ENCODE results near the gene SP9. TPM values are rescaled to one million over a fixed set of nuclear protein-coding genes. Genes with fewer than 3 reads are reported as not detected.
A peak's percentile ranks its signal among the peaks of the same experiment; 100 is the strongest.

SP9 gene
- total RNA-seq, 2 donors from 2014 or later, result not detected

- Mint-ChIP-seq H3K4me1 (ENCODE audit: low read depth in 2 of 2) (peaks cover 42 to 55% of the 10 kb centered on the region in 2 donors), H3K4me3 (peak overlapping the region; percentile 83), H3K9me3 (no peaks in the 10 kb centered on the region), H3K27me3 (peaks cover 44 to 58% of the 10 kb centered on the region in 2 donors), H3K27ac (peak overlapping the region; percentile 16 to 59), H3K36me3 (peaks cover 4% of the 10 kb centered on the region)
- DNase-seq (ENCODE audit: low spot score) (no peak), ATAC-seq (peak; percentile 54 to 55)
These were observed 2.8 kb downstream of the SP9 start for GRCh38 chr2:174337337-174338146.

GRCh38 chr2:174338147-174338605 is 3.4 kb downstream of the SP9 start:
- Mint-ChIP-seq H3K9me3 (no peaks in the 10 kb centered on the region), H3K4me1 (ENCODE audit: low read depth in 2 of 2) (peaks cover 41 to 55% of the 10 kb centered on the region in 2 donors), H3K27me3 (peaks cover 40 to 58% of the 10 kb centered on the region in 2 donors), H3K36me3 (peaks cover 4% of the 10 kb centered on the region), H3K27ac (peak overlapping the region; percentile 16 to 59), H3K4me3 (peak overlapping the region; percentile 83)
- DNase-seq (ENCODE audit: low spot score), result no peak
- no peak for ATAC-seq

DNA sequence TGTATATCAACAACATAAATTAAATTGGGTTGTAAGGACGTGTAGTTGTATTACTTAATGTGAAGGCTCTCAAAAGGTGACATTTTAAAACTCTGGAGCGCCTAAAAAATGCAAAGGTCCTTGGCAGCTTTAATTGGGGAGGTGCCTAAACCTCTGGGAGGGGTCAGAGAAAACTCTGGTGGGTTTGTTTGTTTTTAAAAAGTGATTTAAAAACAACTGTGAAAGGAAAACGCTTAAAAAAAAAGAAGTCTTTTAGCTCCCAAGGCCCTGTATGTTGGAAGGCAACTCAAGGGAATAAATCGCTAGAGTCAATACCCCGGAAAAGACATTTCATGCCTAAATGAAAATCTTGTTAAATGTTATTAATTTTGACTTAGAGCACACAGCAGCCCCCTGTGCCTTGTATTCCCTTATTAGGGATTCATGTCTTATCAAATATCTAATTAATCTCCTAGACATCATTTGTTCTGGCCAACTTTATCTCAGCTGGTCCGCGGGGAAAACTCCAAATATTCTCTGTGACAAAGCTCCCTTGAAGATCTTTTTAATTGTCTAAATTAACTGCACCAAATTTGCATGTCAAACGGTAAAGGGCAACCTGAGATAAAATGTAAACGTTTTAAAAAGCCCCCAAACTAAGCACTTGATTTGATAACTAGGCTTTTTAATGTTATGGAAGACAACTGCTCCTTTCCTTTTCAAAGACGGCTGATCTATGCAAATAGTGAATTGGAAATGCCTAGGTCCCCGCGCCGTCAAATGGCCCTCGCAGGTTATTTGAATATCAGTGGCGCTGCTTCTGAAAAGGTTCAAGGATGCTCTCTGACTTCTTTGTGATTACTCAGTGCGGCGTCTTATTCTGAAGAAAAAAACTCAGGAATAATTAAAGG is 4.2 kb downstream of the SP9 start:
- no peak for ATAC-seq
- H3K27ac Mint-ChIP-seq, result peak overlapping the region in 1 of 2 donors; percentile 14
- H3K27me3 Mint-ChIP-seq, result peaks cover 39 to 58% of the 10 kb centered on the region in 2 donors

DNA sequence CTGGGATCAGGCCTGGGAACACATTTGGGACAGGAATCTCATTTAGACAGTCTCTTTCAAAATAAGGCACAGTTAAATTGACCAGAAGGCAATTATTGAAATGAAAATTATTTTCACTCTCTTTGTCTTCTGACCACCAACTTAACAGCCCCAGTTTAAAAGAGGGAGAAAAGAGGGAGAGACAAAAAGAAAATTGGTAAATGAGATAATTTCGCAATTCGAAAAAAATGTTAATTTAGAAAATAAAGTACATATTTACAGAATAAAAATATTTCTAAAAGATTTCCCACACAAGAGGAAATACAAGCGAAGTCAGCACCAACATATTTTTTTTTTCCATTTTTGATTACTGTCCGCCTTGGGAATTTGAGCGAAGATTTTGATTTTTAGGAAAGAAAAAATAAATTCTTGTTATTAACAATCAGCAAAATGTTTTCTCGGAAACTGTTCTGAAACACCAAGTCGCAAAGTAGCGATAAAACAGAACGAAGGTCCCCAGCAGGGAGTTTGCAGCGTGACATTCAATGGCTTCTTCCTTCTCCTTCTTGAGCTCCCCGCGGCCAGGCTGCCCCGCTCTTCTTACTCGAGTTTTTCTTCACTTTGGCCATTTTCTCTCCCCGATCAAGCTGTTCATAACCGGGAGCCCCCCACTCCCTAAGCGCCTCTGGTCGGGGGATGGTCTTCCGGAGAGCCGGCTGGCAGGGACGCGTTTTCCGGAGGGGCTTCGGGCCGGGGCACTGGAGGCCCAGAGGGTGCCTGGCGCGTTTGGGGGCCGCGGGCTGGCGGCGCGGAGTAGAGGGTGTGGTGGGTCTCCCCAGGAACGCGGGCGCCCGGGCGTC is 5.0 kb downstream of the SP9 start:
- H3K27ac Mint-ChIP-seq, result peak overlapping the region in 1 of 2 donors; percentile 14
- peaks cover 42 to 61% of the 10 kb centered on the region in 2 donors for H3K27me3 Mint-ChIP-seq
- H3K36me3 Mint-ChIP-seq, result peaks cover 4% of the 10 kb centered on the region
- peak overlapping the region; percentile 51 for H3K4me3 Mint-ChIP-seq
- ATAC-seq, result no peak
- H3K9me3 Mint-ChIP-seq, result no peaks in the 10 kb centered on the region
- peaks cover 41 to 46% of the 10 kb centered on the region in 2 donors for H3K4me1 Mint-ChIP-seq (ENCODE audit: low read depth in 2 of 2)
- DNase-seq (ENCODE audit: low spot score), result no peak

More for the DNA sequence above, 4.2 kb downstream of the SP9 start:
- peak overlapping the region; percentile 51 for H3K4me3 Mint-ChIP-seq
- H3K4me1 Mint-ChIP-seq (ENCODE audit: low read depth in 2 of 2), result peaks cover 37 to 51% of the 10 kb centered on the region in 2 donors
- no peaks in the 10 kb centered on the region for H3K9me3 Mint-ChIP-seq
- DNase-seq (ENCODE audit: low spot score), result no peak
- H3K36me3 Mint-ChIP-seq, result peaks cover 4% of the 10 kb centered on the region

GRCh38 chr2:174340400-174341292 is 5.9 kb downstream of the SP9 start:
- ATAC-seq (no peak), DNase-seq (ENCODE audit: low spot score) (no peak)
- Mint-ChIP-seq H3K9me3 (no peaks in the 10 kb centered on the region), H3K4me1 (ENCODE audit: low read depth in 2 of 2) (peaks cover 35 to 40% of the 10 kb centered on the region in 2 donors), H3K36me3 (peaks cover 4% of the 10 kb centered on the region), H3K27ac (peak overlapping the region; percentile 7 to 68), H3K27me3 (peaks cover 41 to 64% of the 10 kb centered on the region in 2 donors), H3K4me3 (peak overlapping the region; percentile 64)

GRCh38 chr2:174341293-174341994 is 6.7 kb downstream of the SP9 start:
- peaks cover 4% of the 10 kb centered on the region for H3K36me3 Mint-ChIP-seq
- ATAC-seq (peak; percentile 84 to 86), DNase-seq (ENCODE audit: low spot score) (peak; percentile 85)
- peak overlapping the region; percentile 7 to 68 for H3K27ac Mint-ChIP-seq
- H3K4me3 Mint-ChIP-seq, result peak overlapping the region; percentile 64
- peaks cover 40 to 67% of the 10 kb centered on the region in 2 donors for H3K27me3 Mint-ChIP-seq
- H3K9me3 Mint-ChIP-seq, result no peaks in the 10 kb centered on the region
- peaks cover 35 to 40% of the 10 kb centered on the region in 2 donors for H3K4me1 Mint-ChIP-seq (ENCODE audit: low read depth in 2 of 2)

- H3K9me3 Mint-ChIP-seq, result no peaks in the 10 kb centered on the region
- H3K4me3 Mint-ChIP-seq, result peak overlapping the region; percentile 20
- peaks cover 8% of the 10 kb centered on the region for H3K36me3 Mint-ChIP-seq
- ATAC-seq, result peak; percentile 11 to 50
- H3K4me1 Mint-ChIP-seq (ENCODE audit: low read depth in 2 of 2), result peaks cover 35 to 40% of the 10 kb centered on the region in 2 donors
- H3K27me3 Mint-ChIP-seq, result peaks cover 40 to 67% of the 10 kb centered on the region in 2 donors
- DNase-seq (ENCODE audit: low spot score), result no peak
- peak overlapping the region in 1 of 2 donors; percentile 7 for H3K27ac Mint-ChIP-seq
These were observed 7.4 kb downstream of the SP9 start for GRCh38 chr2:174341995-174342685.

GRCh38 chr2:174342686-174343342 is 8.1 kb downstream of the SP9 start:
- Mint-ChIP-seq H3K9me3 (no peaks in the 10 kb centered on the region), H3K36me3 (peaks cover 9% of the 10 kb centered on the region), H3K27ac (no peak overlapping the region), H3K27me3 (peaks cover 37 to 62% of the 10 kb centered on the region in 2 donors), H3K4me1 (ENCODE audit: low read depth in 2 of 2) (peaks cover 32 to 36% of the 10 kb centered on the region in 2 donors), H3K4me3 (peak overlapping the region; percentile 20)
- ATAC-seq (peak in 1 of 2 donors; percentile 43), DNase-seq (ENCODE audit: low spot score) (no peak)

DNA sequence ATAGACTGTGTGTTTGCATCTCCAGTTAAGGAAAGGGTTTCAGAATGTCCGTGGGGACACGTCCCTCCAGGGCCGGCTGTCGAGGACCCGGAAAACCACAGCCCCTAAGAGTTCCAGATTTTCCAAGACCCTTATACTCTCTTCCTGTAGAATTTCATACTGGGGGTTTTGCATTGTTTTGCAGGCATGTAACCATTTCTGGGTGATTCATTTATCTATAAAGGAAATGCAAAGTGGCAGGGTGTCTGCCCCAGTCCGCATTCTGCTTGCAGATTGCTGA is 8.5 kb downstream of the SP9 start:
- Mint-ChIP-seq H3K36me3 (peaks cover 12% of the 10 kb centered on the region), H3K27ac (no peak overlapping the region), H3K4me1 (ENCODE audit: low read depth in 2 of 2) (peaks cover 30 to 35% of the 10 kb centered on the region in 2 donors), H3K27me3 (peaks cover 35 to 60% of the 10 kb centered on the region in 2 donors), H3K4me3 (peak overlapping the region; percentile 20), H3K9me3 (no peaks in the 10 kb centered on the region)
- DNase-seq (ENCODE audit: low spot score), result no peak
- no peak for ATAC-seq

GRCh38 chr2:174343623-174344455 is 9.1 kb downstream of the SP9 start:
- no peak for ATAC-seq
- H3K9me3 Mint-ChIP-seq, result no peaks in the 10 kb centered on the region
- H3K27me3 Mint-ChIP-seq, result peaks cover 35 to 60% of the 10 kb centered on the region in 2 donors
- H3K27ac Mint-ChIP-seq, result no peak overlapping the region
- DNase-seq (ENCODE audit: low spot score), result no peak
- peak overlapping the region; percentile 32 for H3K4me3 Mint-ChIP-seq
- peaks cover 30 to 35% of the 10 kb centered on the region in 2 donors for H3K4me1 Mint-ChIP-seq (ENCODE audit: low read depth in 2 of 2)
- H3K36me3 Mint-ChIP-seq, result peaks cover 17% of the 10 kb centered on the region
